GM19328 (cell line): ENCODE measurements around the gene AAMP.
"Not testable (repeated sequence)": the region's sequence is repeated elsewhere in the genome, so short reads cannot be mapped to it uniquely, and the experiment has no call there.

Source experiments
- ATAC-seq: cut with Tn5 transposase; IDR thresholded peaks from one replicate; pipeline ENCODE4 v1.9.1; 2021; ENCODE audit warnings: mild to moderate bottlenecking, moderate library complexity; ENCODE audit not compliant: unreplicated experiment

The AAMP gene

GRCh38 chr2:218275371-218276072, 5.6 kb upstream of the AAMP start:
- no peak for ATAC-seq

- ATAC-seq, result no peak
These were observed 4.6 kb upstream of the AAMP start for GRCh38 chr2:218274586-218274985.

GRCh38 chr2:218273908-218274249, 3.9 kb upstream of the AAMP start:
- no peak for ATAC-seq

- ATAC-seq, result not testable (repeated sequence)
These were observed 3.4 kb upstream of the AAMP start for GRCh38 chr2:218273214-218273907.

- ATAC-seq, result no peak
These were observed 2.7 kb upstream of the AAMP start for GRCh38 chr2:218272531-218273212.

GRCh38 chr2:218271865-218272530, 2.1 kb upstream of the AAMP start:
- no peak for ATAC-seq

- ATAC-seq, result no peak
These were observed 1.5 kb upstream of the AAMP start for GRCh38 chr2:218271487-218271797.

- no peak for ATAC-seq
These were observed 967 bp upstream of the AAMP start for GRCh38 chr2:218270721-218271486.

- no peak for ATAC-seq
These were observed 2.7 kb downstream of the AAMP start for GRCh38 chr2:218267259-218267658.

- no peak for ATAC-seq
These were observed 3.5 kb downstream of the AAMP start for GRCh38 chr2:218266316-218266979.

- ATAC-seq, result no peak
These were observed 4.3 kb downstream of the AAMP start for GRCh38 chr2:218265626-218266025.

GRCh38 chr2:218264773-218265561, 5.0 kb downstream of the AAMP start:
- no peak for ATAC-seq

GRCh38 chr2:218263817-218264641, 5.9 kb downstream of the AAMP start:
- no peak for ATAC-seq

- no peak for ATAC-seq
These were observed 7.0 kb downstream of the AAMP start for GRCh38 chr2:218262631-218263586.

GRCh38 chr2:218262237-218262600, 7.7 kb downstream of the AAMP start:
- ATAC-seq, result no peak

- no peak for ATAC-seq
These were observed 8.3 kb downstream of the AAMP start for GRCh38 chr2:218261423-218262236.
